ENCODE measurements around the gene CELF6.

The CELF6 gene

GRCh38 chr15:72269739-72270138, 50.2 kb downstream of the CELF6 start:
- Mint-ChIP-seq H3K4me1 (peaks cover 29% of the 10 kb centered on the region), H3K36me3 (ENCODE audit: low read depth) (peaks cover 33% of the 10 kb centered on the region), H3K27ac (no peak overlapping the region), H3K27me3 (ENCODE audit: low read depth, poor library complexity) (peaks cover 14% of the 10 kb centered on the region), H3K9me3 (no peaks in the 10 kb centered on the region), H3K4me3 (no peak overlapping the region)
- DNase-seq = no peak
- no peak for TF ChIP-seq CTCF (IDR thresholded peaks at IDR 0.05)

- no peak for DNase-seq
- H3K27me3 Mint-ChIP-seq (ENCODE audit: low read depth, poor library complexity) = no peaks in the 10 kb centered on the region
- no peaks in the 10 kb centered on the region for H3K9me3 Mint-ChIP-seq
- peaks cover 65% of the 10 kb centered on the region for H3K36me3 Mint-ChIP-seq (ENCODE audit: low read depth)
- H3K4me3 Mint-ChIP-seq = no peak overlapping the region
- no peak for TF ChIP-seq CTCF (IDR thresholded peaks at IDR 0.05)
- no peak overlapping the region for H3K27ac Mint-ChIP-seq
- peaks cover under 1% of the 10 kb centered on the region for H3K4me1 Mint-ChIP-seq
Observed at GRCh38 chr15:72265031-72265430, 54.9 kb downstream of the CELF6 start.

GRCh38 chr15:72252663-72253299, 67.2 kb downstream of the CELF6 start:
- no peaks in the 10 kb centered on the region for H3K27me3 Mint-ChIP-seq (ENCODE audit: low read depth, poor library complexity)
- no peaks in the 10 kb centered on the region for H3K4me1 Mint-ChIP-seq
- H3K4me3 Mint-ChIP-seq = no peak overlapping the region
- DNase-seq = no peak
- no peak overlapping the region for H3K27ac Mint-ChIP-seq
- no peak for TF ChIP-seq CTCF (IDR thresholded peaks at IDR 0.05)
- peaks cover 66% of the 10 kb centered on the region for H3K36me3 Mint-ChIP-seq (ENCODE audit: low read depth)
- no peaks in the 10 kb centered on the region for H3K9me3 Mint-ChIP-seq

GRCh38 chr15:72249142-72249810, 70.7 kb downstream of the CELF6 start:
- TF ChIP-seq CTCF (IDR thresholded peaks at IDR 0.05) = no peak
- H3K9me3 Mint-ChIP-seq = no peaks in the 10 kb centered on the region

GRCh38 chr15:72248514-72248913, 71.4 kb downstream of the CELF6 start:
- Mint-ChIP-seq H3K9me3 (no peaks in the 10 kb centered on the region), H3K4me1 (no peaks in the 10 kb centered on the region), H3K27ac (no peak overlapping the region), H3K27me3 (ENCODE audit: low read depth, poor library complexity) (no peaks in the 10 kb centered on the region), H3K4me3 (no peak overlapping the region), H3K36me3 (ENCODE audit: low read depth) (peaks cover 60% of the 10 kb centered on the region)
- no peak for DNase-seq
- no peak for TF ChIP-seq CTCF (IDR thresholded peaks at IDR 0.05)

More at GRCh38 chr15:72249142-72249810, 70.7 kb downstream of the CELF6 start:
- Mint-ChIP-seq H3K27me3 (ENCODE audit: low read depth, poor library complexity) (no peaks in the 10 kb centered on the region), H3K27ac (no peak overlapping the region), H3K36me3 (ENCODE audit: low read depth) (peaks cover 59% of the 10 kb centered on the region), H3K4me1 (no peaks in the 10 kb centered on the region), H3K4me3 (no peak overlapping the region)
- no peak for DNase-seq
